ENCODE results near the gene MYL6B.

MYL6B gene

DNA sequence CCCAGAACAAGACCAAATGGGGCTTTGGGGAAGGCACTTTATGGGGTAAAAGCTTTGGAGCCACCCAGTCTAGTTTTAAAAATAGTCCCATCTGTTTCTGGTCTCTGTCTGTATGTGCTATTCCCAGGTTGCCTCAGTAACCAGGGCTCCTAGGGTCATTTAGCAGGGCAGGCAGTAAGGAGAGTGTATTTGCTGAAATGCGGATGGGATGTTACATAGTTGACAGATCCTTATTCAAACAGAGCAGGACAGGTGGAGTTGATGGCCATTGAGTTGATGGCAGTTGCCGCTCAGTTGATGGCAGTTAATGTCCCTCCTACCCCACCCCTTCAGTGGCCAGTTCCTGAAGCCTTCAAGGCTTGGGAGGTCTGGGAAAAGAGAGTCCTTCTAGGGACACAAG, 29.8 kb upstream of the MYL6B start:
- DNase-seq (ENCODE audit: low read depth), result no peak

DNA sequence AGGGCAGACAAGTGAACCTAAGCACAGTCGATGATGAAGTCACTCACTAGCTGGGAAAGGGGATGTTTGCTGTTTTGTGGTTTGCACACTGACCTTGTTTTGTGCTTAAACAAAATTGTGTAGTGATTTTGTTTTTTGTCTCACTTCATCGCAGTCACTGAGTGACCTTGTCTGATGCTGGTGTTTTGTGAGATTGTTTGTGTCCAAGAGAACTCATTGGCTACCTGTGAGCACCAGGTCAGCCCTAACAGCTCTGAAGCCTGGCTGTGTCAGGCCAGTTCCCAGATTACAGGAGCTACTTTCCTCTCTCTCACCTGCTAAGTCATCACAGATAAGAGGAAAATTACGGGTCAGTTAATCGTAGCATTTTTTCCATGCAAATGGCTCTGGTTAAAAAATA, 28.3 kb upstream of the MYL6B start:
- no peak for DNase-seq (ENCODE audit: low read depth)

DNA sequence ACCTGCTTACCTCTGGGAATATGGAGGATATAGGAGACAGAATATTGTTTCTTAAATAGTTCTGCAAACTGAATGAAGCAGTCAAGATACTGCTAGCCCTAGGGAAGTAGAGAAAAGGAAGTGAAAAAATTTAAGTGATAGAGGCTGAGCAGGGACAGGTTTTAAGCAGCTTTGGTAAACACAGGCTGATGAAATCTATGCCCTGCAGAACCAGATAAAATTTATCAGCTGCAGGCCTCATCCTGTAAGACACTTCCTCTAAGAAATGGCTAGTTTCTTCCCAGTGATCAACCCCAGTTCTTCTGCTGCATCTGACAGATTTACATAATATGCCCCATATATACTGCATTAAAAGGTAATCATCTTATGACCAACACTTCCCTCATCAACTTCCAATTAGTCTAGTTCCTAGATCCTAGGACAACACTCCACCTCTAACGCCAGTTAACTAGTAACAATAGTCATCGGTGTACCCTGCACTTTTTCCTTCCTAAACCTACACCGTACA, 25.6 kb upstream of the MYL6B start:
- DNase-seq (ENCODE audit: low read depth), result no peak

DNA sequence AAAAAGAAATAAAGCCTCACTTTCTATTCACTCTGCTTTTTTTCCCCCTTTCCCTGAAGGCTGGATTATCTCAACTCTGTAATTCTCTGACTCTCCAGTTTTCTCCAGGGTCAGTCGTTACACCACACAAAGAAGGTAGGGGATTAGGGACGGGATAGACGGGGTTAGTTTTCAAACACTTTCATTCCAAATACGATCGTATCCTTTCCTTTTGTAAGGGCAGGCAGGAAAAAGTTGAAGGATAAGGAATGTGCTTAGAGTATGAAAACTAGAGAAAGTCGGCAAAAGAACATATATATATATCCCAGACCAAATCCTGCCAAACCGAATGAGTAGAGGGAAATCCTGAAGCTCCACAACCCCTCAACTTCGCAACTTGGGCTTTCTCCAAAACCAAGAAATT, 24.9 kb upstream of the MYL6B start:
- DNase-seq (ENCODE audit: low read depth), result no peak

DNA sequence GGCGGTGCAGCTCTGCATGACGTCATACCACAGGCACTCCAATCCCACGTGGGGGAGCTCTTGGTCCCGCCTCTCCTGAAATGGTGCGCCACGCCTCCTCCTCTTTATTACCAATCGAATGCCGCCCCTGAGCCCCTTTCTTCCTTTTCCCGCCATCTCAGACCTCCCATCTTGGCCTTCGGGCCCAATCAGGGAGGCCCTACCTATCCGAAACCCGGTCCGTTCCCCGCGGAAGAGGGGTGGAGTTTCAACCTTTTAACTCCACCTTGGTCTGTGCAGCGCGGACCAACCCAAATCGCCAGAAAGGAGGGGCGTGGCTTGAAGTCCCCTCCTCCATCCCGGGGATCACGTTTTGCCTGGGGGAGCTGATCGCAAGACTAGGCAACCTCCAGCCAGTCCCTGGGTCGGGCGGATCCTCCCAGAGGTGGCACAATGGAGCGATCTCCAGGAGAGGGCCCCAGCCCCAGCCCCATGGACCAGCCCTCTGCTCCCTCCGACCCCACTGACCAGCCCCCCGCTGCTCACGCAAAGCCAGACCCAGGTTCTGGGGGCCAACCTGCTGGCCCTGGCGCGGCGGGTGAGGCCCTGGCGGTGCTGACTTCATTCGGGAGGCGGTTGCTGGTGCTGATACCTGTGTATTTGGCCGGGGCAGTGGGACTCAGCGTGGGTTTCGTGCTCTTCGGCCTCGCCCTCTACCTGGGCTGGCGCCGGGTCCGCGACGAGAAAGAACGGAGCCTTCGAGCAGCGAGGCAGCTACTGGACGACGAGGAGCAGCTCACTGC, 24.3 kb upstream of the MYL6B start, which contains the start of gene ESYT1:
TSS of gene ESYT1 (plus strand) at position 380 of the 782 bp plus-strand sequence. CDS start at position 433, 53 bp downstream.
- DNase-seq (ENCODE audit: low read depth), result peak; percentile 90

DNA sequence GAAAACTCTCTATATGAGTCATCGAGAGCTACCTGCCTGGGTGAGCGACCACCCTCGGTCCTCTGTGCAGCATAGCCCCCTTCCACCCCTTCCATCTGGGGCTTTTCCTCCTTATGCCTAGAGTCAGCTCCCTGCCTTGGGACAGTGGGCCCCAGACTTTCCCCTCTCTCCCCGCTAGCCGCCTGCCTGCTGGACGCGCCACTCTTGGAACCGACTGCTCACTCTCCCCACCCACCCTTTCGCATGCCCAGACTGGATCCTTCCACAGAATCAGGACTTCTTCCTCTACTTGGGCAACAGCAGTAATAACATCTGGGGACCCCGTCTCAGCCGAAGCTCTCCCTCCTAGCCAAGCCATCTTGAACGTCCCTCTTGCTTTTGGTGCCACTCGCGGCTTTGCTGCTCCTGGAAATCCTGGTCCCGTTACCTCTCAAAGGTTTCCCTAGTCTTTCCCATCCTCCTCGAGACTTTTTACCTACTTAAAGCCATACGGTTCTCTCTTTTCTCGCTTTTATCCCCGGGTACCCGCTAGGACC, 23.6 kb upstream of the MYL6B start:
- DNase-seq (ENCODE audit: low read depth), result no peak

DNA sequence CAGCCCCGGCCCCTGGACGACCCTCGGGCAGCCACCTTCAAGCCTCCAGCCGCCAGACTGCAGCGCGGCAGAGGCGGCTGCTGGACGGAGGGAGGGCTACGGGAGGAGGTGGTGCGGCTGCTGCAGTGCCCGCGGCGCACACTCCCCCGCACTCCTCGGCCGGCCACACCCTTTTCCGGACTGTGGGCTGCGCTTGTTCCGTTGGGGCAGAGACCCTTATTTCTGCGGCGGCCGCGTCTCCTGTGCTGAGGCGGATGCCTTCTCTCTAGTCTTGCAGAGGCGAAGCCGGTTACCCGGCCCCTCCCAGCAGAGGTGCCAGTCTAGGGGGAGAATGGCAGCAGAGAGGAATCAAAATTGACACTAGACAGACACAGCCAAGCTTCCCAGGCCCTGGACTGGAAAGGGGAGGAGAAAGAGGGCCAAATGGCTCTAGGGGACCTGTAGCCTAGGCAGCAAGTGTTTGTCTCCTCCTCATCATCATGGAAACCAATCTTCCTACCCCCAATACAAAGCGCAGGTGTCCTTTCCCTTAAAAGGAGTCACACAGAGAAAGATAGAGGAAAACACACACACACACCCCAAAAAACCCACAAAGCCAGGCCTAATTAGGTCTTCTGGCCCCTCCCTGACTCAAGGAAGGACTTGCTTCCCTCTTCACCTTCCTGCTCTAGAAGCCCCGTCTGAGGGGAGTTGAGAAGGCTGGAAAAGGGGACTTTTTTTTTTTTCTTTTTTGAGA, 23.0 kb upstream of the MYL6B start:
- peak; percentile 63 for DNase-seq (ENCODE audit: low read depth)

DNA sequence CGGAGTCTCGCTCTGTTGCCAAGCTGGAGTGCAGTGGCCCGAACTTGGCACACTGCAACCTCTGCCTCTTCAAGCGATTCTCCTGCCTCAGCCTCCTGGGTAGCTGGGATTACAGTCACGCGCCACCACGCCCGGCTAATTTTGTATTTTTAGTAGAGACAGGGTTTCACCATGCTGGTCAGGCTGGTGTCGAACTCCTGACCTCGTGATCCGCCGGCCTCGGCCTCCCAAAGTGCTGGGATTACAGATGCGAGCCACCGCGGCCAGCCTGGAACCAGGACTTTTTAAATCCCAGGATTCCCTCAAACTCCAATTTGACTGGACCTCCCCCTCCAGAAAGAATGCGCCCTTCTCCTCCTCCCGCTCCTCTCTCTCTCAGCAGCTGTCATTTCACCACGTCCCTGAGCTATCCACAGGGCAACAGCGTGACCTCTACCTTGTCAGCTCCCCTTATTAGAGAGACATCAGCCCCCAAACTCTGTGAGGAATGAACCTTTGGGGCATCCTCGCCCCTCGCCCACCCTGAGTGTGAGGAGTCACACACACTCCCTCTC, 22.4 kb upstream of the MYL6B start:
- no peak for DNase-seq (ENCODE audit: low read depth)

DNA sequence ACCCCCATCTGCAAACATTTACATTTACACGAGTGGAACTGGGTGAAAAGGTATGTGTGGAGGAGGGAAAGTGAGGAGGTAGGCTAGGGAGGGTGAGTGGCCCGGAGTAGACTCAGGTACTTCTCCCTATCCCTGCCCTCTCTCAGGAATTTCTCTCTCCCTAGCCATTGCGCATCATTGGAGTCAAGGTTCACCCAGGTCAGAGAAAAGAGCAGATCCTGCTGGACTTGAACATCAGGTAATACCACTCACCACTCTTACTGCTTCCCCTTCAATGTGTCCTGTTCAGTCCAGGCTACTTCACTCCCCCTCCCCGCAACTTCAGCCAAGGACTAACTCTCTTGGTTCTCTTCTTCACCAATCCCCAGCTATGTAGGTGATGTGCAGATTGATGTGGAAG, 21.5 kb upstream of the MYL6B start:
- DNase-seq (ENCODE audit: low read depth), result no peak

DNA sequence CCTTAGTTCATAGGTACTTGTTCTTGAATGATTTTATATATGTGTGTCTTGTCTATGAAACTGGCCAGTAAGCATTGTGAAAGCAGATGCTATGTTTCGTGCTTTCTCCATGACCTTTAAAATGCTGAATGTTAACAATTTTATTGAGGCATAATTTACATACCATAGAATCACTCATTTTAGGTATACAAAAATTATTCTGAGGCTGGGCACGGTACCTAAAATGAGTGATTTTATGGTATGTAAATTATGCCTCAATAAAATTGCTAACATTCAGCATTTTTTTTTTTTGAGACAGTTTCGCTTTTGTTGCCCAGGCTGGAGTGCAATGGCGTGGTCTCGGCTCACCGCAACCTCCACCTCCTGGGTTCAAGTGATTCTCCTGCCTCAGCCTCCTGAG, 17.5 kb upstream of the MYL6B start:
- DNase-seq (ENCODE audit: low read depth), result no peak

DNA sequence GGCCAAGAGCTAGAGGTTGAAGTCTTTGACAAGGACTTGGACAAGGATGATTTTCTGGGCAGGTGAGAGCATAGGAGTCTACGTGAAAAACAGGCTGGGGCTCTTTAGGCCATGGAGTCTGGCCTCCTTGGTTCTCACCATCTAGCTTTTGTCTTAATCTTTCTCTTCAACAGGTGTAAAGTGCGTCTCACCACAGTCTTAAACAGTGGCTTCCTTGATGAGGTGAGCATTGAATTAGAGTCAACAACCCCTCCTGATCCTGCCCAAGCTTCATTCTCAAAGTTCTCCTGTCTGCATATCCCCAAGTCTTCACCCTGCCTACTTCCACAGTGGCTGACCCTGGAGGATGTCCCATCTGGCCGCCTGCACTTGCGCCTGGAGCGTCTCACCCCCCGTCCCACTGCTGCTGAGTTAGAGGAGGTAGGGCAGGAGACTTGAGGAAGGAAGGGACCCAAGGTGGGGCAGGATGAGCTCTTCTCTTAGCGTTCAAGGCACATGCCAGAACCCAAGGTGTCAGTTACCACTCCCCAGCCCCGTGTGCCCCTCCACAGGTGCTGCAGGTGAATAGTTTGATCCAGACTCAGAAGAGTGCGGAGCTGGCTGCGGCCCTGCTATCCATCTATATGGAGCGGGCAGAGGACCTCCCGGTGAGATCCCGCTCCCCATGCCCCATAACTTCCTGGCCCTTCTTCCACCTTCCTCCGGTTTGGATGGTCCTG, 14.4 kb upstream of the MYL6B start:
- DNase-seq (ENCODE audit: low read depth), result no peak

DNA sequence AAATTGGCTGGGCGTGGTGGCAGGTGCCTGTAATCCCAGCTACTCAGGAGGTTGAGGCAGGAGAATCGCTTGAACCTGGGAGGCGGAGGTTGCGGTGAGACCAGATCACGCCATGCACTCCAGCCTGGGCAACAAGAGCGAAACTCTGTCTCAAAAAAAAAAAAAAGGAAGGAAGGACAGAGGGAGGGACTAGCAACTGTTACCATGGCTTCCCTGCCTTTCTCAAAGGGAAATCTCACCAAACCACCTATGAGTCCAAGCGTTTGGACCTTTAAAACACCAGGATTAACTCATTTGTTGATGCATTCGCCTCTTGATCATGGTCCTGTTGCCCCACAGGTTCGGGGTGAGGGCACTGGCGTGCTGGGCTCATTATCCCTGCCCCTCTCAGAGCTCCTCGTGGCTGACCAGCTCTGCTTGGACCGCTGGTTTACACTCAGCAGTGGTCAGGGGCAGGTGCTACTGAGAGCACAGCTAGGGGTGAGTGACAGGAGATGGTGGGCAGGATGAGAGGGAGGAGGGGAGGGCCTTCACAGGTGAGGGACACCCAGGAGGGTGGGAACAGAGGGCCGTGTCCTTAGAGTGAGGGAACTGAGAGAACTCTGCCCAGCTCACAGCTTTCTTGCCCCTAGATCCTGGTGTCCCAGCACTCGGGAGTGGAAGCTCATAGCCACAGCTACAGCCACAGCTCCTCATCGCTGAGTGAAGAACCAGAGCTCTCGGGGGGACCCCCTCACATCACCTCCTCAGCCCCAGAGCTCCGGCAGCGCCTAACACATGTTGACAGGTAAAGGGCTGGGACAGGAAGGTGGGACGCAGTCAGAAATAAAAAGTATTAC, 10.2 kb upstream of the MYL6B start:
- DNase-seq (ENCODE audit: low read depth), result no peak

DNA sequence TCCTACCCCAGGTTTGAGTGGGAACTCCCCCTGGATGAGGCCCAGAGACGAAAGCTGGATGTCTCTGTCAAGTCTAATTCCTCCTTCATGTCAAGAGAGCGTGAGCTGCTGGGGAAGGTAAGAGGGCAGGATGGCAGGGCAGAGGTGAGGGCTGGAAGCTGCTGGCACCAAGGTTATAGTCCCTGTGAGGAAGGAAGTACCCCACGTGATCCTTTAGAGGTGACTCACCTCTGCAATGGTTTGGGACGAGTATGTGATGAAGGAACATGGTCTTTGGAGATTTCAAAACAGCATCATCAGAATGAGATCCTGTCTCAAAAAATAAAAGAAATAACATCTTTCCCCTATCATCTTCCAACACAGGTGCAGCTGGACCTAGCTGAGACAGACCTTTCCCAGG, 9.2 kb upstream of the MYL6B start:
- no peak for DNase-seq (ENCODE audit: low read depth)

DNA sequence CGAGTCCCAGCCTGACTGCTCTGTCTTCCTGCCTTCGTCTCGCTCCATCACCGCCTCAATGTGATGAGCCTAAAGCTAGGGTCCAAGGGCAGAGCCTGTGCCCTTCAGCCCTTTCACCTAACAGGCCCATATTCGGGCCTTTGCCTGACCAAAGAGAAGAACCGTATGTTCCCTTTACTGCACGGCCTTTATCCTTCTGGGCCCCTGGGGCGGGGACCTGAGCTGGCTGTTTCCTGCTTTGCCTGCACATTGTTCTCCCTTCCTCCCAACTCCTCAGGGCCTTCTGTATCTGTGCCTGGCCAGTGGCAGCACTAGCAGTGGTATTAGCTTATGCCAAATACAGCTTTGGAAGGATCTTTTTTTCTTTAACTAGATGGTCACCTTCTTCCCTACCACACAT, 8.5 kb upstream of the MYL6B start:
- DNase-seq (ENCODE audit: low read depth), result no peak

DNA sequence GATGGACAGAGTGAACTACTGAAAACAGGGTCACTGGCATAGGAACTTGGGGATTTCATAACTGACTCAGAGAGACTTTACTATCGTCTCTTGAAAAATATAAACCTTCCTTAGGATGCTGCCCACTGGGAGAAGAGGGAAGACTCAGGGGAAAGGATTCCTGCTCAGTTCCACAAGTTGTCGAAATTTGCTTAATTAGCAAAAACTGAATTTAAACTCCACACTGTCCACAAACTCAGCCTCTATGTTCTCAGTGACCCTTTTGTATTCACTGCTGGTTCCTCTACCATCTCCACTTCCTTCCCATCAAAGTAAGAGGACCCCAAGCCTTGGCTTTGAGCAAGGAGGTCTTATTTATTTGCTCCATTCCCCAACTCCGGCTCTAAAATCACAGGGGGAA, 7.2 kb upstream of the MYL6B start:
- DNase-seq (ENCODE audit: low read depth), result no peak

DNA sequence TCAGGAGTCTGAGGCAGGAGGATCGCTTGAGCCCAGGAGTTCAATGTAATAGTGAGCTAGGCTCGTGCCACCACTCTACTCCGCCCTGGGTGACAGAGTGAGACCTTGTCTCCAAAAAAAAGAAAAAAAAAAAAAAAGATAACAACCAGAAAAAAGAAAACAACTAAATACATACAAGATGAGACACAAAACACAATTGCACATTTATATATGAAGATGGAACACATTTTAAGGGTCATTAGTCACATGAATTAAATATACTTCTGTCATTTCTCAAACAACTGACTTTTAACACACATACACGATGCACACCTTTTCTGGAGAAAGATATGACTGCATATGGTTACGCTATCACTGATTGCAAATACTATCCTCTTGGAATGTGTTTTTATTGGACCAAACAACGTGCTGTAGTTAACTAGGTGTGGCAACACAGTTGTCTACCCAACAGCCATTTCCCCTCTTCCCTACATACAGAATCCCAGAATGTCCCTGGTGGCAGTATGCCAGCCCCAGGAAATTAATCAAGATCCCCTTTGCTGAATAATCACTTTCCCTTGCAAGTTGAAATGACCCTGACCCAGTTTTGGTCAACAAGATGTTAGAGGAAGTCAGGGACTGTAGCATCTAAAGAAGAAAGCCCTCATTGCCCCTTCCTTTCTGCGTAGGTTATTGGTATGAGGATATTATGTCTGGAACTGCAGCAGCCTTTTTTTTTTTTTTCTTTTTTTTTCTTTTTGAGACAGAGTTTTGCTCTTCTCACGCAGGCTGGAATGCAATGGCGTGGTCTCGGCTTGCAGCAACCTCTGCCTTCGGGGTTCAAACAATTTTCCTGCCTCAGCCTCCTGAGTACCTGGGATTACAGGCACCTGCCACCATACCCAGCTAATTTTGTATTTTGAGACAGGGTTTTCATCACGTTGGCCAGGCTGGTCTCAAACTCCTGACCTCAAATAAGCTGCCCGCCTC, 5.6 kb upstream of the MYL6B start:
- no peak for DNase-seq (ENCODE audit: low read depth)

DNA sequence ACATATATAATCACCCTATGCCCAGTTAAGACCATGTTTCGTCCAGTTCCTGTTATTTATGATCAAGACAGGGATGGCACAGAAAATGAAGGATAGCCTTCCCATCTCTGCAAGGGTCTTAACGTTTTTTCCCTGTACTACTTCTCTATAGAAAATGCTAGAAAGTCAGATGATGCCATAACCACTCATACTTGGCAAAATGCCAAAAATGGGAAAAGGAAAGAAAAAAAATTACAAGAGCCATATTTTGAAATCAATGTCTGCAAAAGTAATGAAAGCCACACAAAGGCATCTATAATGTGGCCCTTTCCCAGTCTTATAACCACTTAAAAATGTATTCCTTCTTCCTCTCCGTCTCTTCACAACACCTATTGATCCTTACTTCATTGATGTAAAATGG, 1.8 kb upstream of the MYL6B start:
- DNase-seq (ENCODE audit: low read depth), result no peak

DNA sequence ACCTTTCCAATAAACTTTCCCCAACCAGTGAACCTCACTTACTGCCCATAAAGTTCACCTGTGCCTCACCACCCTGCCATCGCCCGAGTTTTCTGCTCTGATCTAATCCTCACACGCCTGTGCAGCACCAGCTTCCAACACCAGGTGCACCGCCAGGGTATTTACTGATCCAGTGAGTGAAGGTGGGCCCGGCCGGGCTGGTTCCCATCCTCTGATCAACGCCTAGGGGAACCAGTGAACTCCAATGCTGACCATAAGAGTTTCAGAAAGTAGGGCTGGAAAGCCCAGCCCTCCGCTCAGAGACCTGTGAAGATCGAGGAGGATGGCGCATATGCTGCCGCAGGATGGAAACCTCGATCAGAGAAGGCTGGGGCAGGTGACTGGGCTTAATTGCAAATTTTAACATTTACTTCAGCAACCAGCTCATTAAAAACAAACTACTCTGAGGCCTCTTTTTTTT, 685 bp upstream of the MYL6B start:
- DNase-seq (ENCODE audit: low read depth), result peak; percentile 47

DNA sequence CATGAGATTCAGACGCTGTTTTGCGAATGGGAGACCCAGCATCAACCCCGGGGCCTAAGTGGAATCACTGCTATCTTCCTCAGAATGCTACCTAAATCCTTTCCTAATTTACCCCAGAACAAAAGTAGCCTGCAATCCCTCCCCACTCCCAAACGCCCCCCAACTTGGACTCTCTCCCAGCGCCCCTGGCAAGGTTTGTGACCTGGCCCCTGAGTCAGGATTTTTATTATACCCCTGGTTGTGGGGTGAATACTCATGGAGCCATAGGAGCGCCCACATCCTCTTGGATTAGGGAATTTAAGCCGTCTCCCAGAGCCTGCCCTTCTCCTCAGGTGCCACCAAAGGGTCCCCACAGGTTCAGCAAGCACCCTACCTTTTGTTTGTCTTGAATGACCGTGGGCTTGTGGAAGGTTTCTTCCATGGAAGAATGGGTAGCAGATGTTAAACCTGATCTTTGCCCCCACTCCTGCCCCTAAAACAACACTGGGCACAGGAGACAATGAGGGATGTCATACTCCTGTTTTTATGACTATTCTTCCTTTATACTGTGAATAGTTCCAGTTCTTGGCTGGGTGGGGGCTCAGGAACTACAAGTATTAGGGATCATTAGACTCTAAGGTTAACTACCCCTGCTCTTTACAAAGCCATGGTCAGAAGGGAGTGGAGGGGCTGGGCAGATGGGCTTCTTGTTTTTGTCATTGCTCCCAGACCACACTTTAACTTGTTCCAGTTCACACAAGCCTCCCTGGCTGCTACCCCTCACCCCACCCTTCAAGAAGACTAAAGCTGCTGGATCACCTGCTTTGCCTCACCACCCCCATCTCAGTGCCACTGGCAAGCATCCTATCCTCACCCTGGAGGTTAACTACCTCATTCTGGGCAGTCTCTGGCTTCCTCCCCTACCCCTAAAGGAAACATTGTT, 630 bp downstream of the MYL6B start:
- no peak for DNase-seq (ENCODE audit: low read depth)
